NT2/D1 (cell line): Measurements from ENCODE around the gene PATZ1.

ENCODE experiments used
- SUZ12 ChIP-seq: IDR thresholded peaks from 2 replicates; pipeline ENCODE4 v1.6.1; 2011; ENCODE audit not compliant: insufficient read length, insufficient read depth; ENCODE audit errors: extremely low read depth
- YY1 ChIP-seq: IDR thresholded peaks from 2 replicates; pipeline ENCODE4 v1.6.1; 2011; ENCODE audit not compliant: insufficient read length, insufficient read depth
- ZNF274 ChIP-seq: IDR thresholded peaks from 2 replicates; pipeline ENCODE4 v1.6.1; 2011; ENCODE audit warnings: mild to moderate bottlenecking, low read depth, low read length

DNA sequence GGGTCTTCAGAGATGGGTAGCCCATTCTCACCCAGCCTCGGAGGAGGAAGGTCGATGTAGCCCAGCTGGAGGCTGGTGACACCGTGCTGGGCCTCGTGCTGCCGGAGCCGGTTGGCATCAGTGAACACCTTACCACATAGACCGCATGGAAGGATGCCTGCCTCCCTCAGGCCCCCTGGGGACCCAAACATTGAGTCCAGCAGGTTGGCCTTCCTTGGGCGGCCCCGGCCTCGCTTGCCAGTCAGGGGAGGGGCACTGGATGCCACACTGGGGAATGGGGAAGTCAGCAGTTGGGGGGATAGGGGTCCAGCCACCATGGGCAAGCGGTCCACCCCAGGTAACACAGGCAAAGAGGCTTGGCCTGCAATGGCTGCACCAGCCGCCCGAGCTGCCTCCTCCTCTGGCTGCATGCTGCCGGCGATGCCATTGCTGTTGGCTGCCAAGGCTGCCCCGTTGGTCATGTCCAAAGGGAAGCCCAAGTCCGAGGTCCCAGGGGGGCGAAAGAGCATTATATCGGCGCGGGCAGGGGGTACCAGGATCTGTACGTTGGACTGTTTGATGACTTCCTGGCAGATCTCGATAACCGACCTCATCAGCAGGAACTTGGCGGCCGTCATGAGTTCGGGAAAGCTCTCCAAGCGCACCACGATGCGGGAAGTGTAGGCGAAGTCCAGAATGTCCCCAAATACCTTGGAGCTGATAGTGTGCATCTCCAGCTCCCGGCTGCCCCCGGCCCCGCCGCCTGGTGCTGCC, 1.4 kb downstream of the PATZ1 start:
- TF ChIP-seq ZNF274 = no peak
- TF ChIP-seq SUZ12 = no peak
- TF ChIP-seq YY1 = no peak
